ENCODE results near the gene TNFAIP2. TPM values are rescaled to one million over a fixed set of nuclear protein-coding genes. Genes with fewer than 3 reads are reported as not detected.

Gene TNFAIP2
- polyA plus RNA-seq, 1 donor from 2014 or later, result 1.8 TPM

GRCh38 chr14:103074729-103075367 is 48.4 kb upstream of the TNFAIP2 start:
- Histone ChIP-seq H3K9ac (ENCODE audit: low read length) (no peak overlapping the region), H3K9me2 (ENCODE audit: insufficient read depth, low read length) (no peaks in the 10 kb centered on the region), H3K27ac (ENCODE audit: low read length) (no peak overlapping the region), H4K20me1 (ENCODE audit: insufficient read depth) (no peaks in the 10 kb centered on the region), H3K4me2 (ENCODE audit: low read length) (no peak overlapping the region), H3K4me3 (ENCODE audit: low read length) (peak overlapping the region; percentile 61), H3K27me3 (ENCODE audit: insufficient read depth, low read depth, low read length) (no peaks in the 10 kb centered on the region), H2AFZ (ENCODE audit: low read depth, low read length) (no peak overlapping the region), H3F3A (ENCODE audit: insufficient read depth, low read length, poor library complexity, severe bottlenecking) (no peaks in the 10 kb centered on the region), H3K79me2 (replicated peaks; ENCODE audit: insufficient read depth, low read length) (no peaks in the 10 kb centered on the region), H3K9me3 (ENCODE audit: low read length) (no peaks in the 10 kb centered on the region), H3K36me3 (ENCODE audit: insufficient read depth, low read length) (no peaks in the 10 kb centered on the region)
- no peak for TF ChIP-seq REST (IDR thresholded peaks at IDR 0.05; ENCODE audit: borderline replicate concordance)
- TF ChIP-seq MXI1 (conservative IDR thresholded peaks at IDR 0.05; ENCODE audit: poor library complexity, severe bottlenecking), result no peak
- TF ChIP-seq POLR2AphosphoS5 (IDR thresholded peaks at IDR 0.05), result no peak
- TF ChIP-seq EP300 (conservative IDR thresholded peaks at IDR 0.05; ENCODE audit: poor library complexity, severe bottlenecking), result no peak
- TF ChIP-seq EZH2 (IDR thresholded peaks at IDR 0.05; ENCODE audit: borderline replicate concordance, insufficient read depth, low read length, poor library complexity, severe bottlenecking), result no peak
- no peak for TF ChIP-seq CTCF (IDR thresholded peaks at IDR 0.05; ENCODE audit: poor library complexity, severe bottlenecking)
- no peak for TF ChIP-seq RAD21 (conservative IDR thresholded peaks at IDR 0.05)
- no peak for TF ChIP-seq TAF1 (IDR thresholded peaks at IDR 0.05; ENCODE audit: low read depth)
- TF ChIP-seq SMC3 (conservative IDR thresholded peaks at IDR 0.05; ENCODE audit: poor library complexity), result no peak

GRCh38 chr14:103078420-103078749 is 44.9 kb upstream of the TNFAIP2 start:
- Histone ChIP-seq H3F3A (ENCODE audit: insufficient read depth, low read length, poor library complexity, severe bottlenecking) (no peaks in the 10 kb centered on the region), H3K79me2 (replicated peaks; ENCODE audit: insufficient read depth, low read length) (no peaks in the 10 kb centered on the region), H3K9ac (ENCODE audit: low read length) (no peak overlapping the region), H3K36me3 (ENCODE audit: insufficient read depth, low read length) (no peaks in the 10 kb centered on the region), H3K4me3 (ENCODE audit: low read length) (no peak overlapping the region), H4K20me1 (ENCODE audit: insufficient read depth) (no peaks in the 10 kb centered on the region), H3K27me3 (ENCODE audit: insufficient read depth, low read depth, low read length) (no peaks in the 10 kb centered on the region), H3K27ac (ENCODE audit: low read length) (no peak overlapping the region), H2AFZ (ENCODE audit: low read depth, low read length) (no peak overlapping the region), H3K4me2 (ENCODE audit: low read length) (no peak overlapping the region), H3K9me2 (ENCODE audit: insufficient read depth, low read length) (no peaks in the 10 kb centered on the region), H3K9me3 (ENCODE audit: low read length) (no peaks in the 10 kb centered on the region)
- TF ChIP-seq POLR2AphosphoS5 (IDR thresholded peaks at IDR 0.05) (no peak), RAD21 (conservative IDR thresholded peaks at IDR 0.05) (peak; percentile 84), SMC3 (conservative IDR thresholded peaks at IDR 0.05; ENCODE audit: poor library complexity) (peak; percentile 85), CTCF (IDR thresholded peaks at IDR 0.05; ENCODE audit: poor library complexity, severe bottlenecking) (peak; percentile 78)
